Measurements from ENCODE around the gene COPE.
"Not testable (repeated sequence)": the region's sequence is repeated elsewhere in the genome, so short reads cannot be mapped to it uniquely, and the experiment has no call there.

Gene COPE

GRCh38 chr19:18906605-18907519 lies 12.3 kb downstream of the COPE start:
- no peak for DNase-seq

DNA sequence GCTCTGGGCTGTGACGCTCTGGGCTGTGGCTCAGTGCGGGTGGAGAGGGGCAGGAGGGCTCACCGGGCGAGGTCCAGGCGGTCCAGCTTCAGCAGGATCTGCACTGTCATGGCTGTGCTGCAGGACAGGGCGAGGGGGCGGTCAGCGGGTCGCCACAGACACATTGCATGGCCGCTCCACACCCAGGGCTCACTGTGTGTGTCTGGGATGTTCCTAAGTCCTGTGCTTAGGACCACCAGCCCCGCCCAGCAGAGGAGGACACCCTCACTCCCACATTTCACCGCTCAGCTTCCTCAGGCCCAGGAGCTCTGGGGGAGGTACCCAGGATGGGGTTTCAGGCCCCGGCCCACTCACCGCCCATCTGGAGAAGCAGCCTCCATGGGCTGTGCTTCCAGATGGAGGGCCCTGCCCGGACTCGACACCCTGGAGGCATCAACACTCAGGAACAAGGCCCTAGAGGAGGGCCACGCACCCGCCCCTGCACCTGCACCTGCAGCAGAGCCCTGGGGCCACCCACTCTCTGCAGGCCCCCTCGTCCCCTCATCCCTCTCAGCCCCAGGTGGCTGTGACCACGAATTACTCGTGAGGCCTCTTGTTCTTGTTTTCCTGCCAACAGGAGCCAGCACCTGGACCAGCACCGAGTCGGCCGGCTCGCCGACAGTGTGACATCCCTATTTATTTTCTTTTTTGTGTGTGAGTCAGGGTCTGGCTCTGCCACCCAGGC lies 13.5 kb downstream of the COPE start:
- no peak for DNase-seq

- DNase-seq, result no peak
These were observed 14.1 kb downstream of the COPE start for GRCh38 chr19:18905058-18905456.

- DNase-seq, result no peak
These were observed 14.7 kb downstream of the COPE start for GRCh38 chr19:18904334-18905057.

- DNase-seq, result no peak
These were observed 15.8 kb downstream of the COPE start for GRCh38 chr19:18903156-18904037.

GRCh38 chr19:18902519-18902918 lies 16.7 kb downstream of the COPE start:
- DNase-seq, result not testable (repeated sequence)

DNA sequence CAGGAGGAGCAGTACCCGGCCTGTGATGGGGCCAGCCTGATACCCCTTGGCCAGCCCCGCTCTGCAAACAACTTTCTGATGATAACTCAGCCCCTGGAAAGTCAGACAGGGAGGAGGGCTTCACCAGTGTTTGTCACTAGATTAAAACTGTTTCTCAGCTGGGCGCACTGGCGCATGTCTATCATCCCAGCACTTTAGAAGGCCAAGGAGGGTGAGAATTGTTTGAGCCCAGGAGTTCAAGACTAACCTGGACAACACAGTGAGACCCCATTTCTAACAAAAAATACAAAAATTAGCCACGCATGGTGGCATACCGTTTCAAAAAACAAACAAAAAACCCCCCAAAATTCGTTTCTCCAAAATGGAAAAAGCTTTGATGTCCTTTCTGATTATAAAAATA lies 17.7 kb downstream of the COPE start:
- DNase-seq, result no peak

- no peak for DNase-seq
These were observed 18.3 kb downstream of the COPE start for GRCh38 chr19:18900700-18901481.

DNA sequence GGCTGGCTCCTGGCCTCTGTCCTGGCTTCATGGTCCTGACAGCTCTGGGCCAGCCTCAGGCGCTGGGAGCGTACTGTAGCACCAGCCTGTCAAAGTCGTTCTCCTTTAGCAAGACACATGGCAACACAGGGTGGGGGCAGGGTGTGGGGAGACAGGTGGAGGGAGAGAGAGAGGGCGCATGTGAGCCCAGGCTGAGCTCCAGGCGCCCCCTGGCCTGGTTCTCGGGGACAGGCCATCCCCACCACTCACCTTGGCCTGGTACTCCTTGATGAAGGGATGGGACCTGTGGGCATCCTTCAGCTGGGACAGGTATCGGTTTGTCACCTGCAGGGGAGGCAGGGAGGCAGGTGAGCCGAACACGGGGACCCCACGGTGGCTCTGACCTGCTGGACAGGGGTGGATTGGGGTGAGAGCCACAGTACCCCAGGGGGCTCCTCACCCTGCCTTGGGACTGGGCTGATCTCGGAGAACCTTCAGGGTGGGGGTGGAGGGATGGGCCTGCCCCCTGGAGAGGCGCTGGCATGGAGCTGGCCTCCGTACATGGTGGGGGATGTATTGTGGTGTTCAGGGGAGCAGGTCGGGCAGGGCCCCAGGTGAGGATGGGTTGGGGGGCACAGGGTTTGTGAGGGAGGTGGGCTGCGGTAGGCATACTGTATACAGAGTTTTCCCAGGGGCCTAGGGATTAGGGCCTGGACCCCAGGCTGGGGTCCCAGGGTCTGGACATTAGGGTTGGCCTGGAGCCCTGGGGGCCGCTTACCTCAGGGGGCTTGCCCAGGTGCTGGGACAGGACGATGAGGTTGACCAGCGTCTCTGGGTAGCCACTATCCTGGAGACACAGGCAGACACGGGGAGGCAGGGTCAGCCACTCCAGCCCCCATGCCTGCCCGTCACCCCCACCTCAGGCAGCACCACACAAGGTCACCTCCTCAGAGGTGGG lies 19.3 kb downstream of the COPE start:
- DNase-seq, result no peak

- no peak for DNase-seq
These were observed 20.4 kb downstream of the COPE start for GRCh38 chr19:18898607-18899408.

GRCh38 chr19:18898081-18898606 lies 21.0 kb downstream of the COPE start:
- no peak for DNase-seq

DNA sequence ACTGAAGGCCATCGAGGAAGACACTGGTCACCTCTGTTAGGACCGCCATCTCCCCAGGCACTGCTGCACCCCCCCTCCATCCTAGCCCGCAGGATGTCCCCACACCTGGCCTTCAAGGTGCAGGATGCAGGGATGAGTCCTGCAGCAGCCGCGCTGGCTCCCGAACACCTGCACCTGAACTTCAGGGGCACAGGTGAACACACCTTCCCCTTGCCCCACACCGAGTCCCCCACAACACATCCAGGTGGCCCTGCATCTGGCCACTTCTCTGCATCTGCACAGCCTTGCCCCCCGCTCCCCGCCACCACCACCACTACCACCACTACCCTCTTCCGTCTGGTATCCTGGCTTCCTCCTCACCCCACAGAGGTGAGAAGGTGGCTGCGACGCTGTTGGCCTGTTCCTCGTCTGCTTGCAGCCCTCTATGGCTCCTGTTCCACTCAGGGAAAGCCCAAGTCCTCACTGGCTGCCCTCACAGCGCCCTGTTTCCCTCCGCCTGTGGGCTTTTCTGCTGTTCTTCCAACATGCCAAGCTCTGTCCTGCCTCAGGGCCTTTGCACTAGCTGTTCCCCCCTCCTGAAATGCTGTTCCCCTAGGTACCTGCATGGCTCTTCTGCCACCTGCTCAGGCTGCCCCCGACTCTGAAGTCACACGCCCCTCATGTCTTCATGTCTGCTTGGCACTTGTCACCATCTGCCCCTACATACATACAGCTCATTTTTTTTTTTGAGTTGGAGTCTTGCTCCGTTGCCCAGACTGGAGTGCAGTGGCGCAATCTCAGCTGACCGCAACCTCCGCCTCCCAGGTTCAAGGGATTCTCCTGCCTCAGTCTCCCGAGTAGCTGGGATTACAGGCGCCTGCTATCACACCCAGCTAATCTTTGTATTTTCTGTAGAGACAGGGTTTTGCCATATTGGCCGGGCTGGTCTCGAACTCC lies 21.8 kb downstream of the COPE start:
- DNase-seq, result no peak

DNA sequence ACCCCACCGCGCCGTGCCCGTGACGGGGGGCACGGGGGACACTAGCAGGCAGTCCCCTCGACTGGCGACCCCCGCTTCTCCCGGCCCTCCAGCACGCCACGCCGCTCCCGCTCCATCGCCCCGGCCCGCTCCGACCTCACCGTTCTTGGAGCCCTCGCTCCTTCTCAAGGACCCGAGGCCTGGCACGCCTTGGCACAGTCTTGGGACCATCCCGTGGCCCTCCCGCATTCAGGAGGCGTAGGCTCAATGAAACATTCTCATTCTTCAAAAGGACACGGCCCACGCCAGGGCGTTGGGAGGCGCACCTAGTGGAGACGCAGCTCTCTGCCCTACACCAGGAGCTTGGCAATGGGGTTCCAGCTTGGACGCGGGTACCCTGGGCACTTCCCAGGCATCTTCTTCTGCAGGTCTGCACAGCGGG lies 22.8 kb downstream of the COPE start:
- no peak for DNase-seq

GRCh38 chr19:18895824-18896341 lies 23.3 kb downstream of the COPE start, which contains the start of gene CERS1:
TSS of gene CERS1 (minus strand) at chr19:18896158. CDS start at chr19:18896072, 86 bp downstream.
- no peak for DNase-seq

GRCh38 chr19:18895038-18895823 lies 24.0 kb downstream of the COPE start:
- DNase-seq, result no peak

DNA sequence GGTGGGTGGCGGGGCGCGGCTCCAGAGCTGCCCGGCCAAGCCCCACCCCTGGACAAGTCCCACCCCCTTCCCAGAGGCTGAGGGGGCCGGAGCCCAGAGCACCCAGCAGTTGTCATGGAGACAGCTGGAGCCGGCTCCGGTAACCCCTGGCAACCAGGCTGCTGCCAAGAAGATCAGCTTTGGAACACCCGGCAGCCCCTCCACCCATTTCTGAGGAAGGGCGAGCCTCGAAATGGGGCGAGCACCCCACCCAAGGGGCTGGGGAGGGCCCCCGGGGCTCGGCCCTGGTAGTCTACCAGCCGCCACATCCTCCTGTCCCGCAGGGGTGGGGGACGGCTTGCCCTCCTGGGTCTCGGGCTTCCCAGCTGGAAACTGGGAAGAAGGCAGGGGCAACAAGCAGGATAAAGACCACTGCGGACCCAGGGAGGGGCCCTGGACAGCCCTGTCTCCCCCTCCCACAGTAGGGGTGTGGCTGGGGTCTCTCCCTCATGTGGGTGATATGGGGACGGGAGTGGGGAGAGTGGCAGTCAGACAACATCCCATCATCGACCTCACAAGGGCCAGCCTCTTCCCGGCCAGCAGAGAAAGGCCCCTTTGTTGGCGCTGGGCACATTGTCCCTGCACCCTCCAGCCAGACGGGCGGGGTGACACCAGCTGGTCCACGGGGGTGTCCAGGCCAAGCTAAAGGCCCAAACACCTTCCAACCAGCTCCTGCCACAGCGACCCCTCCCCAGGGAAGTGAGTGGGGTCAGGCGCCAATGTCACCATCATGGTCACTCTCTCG lies 24.7 kb downstream of the COPE start:
- no peak for DNase-seq
